Astrocyte of the spinal cord (primary cell): ENCODE data around the gene PYGO2.

Experiments used
- DNase-seq: peaks from one replicate; pipeline ENCODE4 v3.0.0; 2011; ENCODE audit warnings: low read depth, low spot score
- H3K4me3 ChIP-seq: 2 replicates; pipeline ENCODE4 v1.5.1; 2011; ENCODE audit warnings: low read depth, mild to moderate bottlenecking, low read length, moderate library complexity
- CTCF ChIP-seq: IDR thresholded peaks from 2 replicates; pipeline ENCODE4 v1.5.1; 2012; ENCODE audit warnings: low read depth, mild to moderate bottlenecking, low read length, inconsistent platforms
- in situ Hi-C: cut with HindIII; loops from 2 replicates; pipeline ENCODE4 v1.10.0; 2017; ENCODE audit warnings: low sequenced_read_pairs

Gene PYGO2

DNA sequence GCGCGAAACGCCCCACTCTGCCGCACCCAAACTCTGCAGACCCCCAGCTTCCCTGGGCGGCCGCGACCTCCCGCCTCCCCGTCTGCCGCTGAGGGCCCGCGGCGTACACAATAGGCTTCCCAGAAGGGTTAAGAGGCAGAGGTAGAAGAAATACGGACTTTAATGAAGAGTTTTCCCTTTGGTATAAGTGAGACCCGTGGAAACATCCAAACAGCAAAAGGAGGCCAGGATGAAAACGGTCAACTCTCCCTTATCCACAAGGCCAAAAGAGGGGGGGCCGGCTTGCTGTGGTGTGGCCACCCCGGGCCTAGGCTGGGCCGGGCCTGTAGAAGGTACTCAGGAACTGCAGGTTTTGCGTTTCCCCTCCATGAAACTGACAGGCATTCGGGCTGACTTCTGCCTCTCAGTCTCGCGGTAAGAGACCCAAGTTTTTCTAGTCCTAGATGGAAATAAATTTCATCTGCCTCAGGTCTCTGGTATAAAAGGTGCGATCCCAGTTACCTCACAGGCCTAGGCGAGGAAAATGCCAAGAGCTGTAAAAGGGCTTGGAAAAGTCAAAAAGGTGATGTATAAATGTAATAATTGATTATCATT lies 671 bp upstream of the PYGO2 start:
- peak; percentile 46 for DNase-seq
- in situ Hi-C loops = no loop called here
- H3K4me3 ChIP-seq = peak overlapping the region; percentile 59
- TF ChIP-seq CTCF = no peak

DNA sequence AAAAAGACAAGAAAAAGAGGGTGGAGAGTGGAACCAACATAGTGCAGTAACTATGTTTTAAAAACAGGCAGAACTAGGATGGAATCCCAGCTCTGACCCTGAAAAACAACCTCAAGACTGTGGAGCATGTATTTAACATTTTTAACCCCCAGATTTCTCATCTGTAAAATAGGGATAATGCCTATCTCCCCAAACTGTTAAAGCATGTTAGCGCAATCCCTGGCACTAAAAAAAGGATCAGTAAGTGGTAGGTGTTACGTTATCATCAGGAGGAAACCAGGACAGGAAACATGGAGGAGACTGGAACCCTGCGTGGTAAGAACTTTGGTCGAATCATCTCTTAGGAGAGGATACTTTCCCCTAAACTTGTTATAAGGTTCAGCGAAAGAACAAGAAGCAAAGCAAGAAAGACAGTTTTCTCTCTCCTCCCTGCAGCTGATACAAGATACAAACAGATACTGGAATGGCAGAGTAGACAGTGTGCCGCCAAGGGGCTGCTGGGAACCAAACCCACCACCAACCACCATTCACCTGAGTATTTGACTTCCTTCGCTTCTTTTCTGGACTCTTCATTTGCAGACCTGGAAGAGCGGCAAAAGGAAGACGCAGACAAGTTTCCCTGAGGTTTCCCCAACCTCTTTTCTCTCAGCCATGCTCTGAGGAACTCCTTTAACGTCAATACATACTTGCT lies 991 bp downstream of the PYGO2 start:
- peak overlapping the region; percentile 59 for H3K4me3 ChIP-seq
- no peak for DNase-seq
- no peak for TF ChIP-seq CTCF
- in situ Hi-C loops = no loop called here

DNA sequence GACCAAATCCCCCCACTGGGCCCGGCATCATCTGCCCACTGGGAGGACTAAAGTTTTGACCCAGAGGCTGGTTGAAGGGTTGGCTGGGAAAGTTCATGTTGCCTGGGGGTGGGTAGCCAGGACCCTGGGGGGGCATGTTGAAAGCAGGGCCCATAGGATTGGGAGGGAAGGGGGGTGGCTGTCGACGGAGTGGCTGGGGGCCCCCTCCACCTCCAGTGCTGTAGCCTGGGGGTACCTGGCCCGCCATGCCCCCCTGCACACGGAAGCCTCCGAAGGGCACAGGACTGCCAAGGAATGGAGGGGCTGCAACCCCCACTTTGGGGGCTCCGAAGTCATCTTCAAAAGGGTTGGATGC lies 2.2 kb downstream of the PYGO2 start:
- in situ Hi-C loops = no loop called here
- no peak for DNase-seq
- TF ChIP-seq CTCF = no peak
- H3K4me3 ChIP-seq = no peak overlapping the region

DNA sequence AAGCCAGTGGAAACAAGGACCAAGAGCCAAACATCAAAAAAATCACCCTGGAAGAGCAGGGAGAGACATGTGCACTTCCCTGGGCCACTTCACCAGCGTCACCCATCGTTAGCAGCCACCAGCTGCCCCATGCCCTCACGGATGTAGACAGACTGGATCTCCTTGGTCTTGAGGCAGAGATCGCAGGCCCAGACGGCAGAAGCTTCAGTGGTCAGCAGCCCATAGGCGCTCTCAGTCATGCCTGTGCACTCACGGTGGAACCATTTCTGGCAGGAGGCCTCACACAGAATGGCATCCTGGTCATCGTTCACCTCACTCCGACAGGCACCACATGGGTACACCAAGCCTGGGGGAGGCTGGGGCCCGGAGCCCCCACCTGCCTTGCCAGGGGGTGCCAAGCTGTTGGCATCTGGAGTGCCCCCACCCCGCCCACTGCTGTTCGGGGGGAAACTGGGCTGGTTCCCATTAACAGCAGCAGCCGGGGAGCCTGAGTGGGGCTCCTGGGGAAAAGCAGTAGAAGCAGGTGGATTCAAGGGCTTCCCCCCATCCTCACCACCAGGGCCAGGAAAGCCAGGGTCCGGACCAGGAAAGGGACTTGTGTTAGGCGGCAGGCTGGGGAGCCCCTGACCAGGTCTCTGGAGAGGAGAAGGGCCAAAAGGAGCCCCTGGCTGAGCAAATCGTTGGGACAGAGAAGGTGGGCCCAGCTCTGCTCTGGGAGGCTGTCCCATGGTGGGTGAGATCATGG lies 2.7 kb downstream of the PYGO2 start:
- no peak for DNase-seq
- H3K4me3 ChIP-seq = no peak overlapping the region
- TF ChIP-seq CTCF = no peak
- in situ Hi-C loops = no loop called here

DNA sequence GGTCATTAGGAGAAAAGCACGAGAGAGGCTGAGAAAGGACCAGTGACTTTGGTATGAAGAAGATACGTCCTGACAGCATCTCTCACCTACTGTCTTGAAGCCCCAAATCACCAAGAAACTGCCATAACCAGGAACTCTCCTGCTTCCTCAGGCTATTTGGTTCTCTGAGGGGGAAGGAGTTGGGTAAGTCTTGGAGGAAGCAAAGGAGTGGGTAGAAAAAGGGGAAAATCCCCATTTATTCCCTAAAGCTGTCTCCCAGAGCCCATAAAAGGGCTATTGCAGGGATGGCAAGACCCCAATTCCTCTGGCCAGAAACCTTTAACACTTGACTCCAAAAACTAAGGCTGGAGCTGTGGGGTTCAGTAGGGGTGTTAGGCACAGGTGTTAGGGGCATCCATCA lies 3.5 kb downstream of the PYGO2 start:
- no peak for DNase-seq
- in situ Hi-C loops = no loop called here
- H3K4me3 ChIP-seq = no peak overlapping the region
- no peak for TF ChIP-seq CTCF

DNA sequence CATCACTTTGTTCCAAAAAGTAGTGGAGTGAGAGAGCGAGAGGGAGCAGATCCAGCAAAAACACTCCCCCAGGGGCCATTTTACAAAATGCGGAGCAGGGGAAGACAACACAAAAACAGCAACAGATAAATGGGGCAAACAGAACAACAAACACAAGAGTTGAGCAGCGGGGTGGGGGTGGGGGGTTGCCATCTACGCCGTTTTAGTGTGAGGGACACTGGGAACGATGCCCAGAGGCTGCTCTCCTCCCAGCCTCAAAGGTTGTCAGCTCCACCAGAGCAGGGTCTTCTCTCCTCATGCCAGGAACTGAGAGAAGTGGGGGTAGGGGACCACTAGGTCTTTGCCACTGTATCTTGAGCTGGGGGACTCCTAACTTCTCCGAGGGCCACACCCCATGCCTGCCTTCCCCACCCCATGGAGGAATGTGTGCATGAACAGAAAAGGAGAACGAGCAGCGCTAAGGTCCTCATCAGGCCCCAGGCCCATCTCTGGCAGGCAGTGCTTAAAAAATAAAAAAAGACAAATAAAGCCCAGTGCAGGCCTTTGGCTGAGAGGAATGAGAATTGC lies 4.4 kb downstream of the PYGO2 start:
- in situ Hi-C loops = no loop called here
- TF ChIP-seq CTCF = no peak
- no peak for DNase-seq
- no peak overlapping the region for H3K4me3 ChIP-seq
